ENCODE data around the gene HEMGN.
A peak's percentile ranks its signal among the peaks of the same experiment; 100 is the strongest.

HEMGN gene

DNA sequence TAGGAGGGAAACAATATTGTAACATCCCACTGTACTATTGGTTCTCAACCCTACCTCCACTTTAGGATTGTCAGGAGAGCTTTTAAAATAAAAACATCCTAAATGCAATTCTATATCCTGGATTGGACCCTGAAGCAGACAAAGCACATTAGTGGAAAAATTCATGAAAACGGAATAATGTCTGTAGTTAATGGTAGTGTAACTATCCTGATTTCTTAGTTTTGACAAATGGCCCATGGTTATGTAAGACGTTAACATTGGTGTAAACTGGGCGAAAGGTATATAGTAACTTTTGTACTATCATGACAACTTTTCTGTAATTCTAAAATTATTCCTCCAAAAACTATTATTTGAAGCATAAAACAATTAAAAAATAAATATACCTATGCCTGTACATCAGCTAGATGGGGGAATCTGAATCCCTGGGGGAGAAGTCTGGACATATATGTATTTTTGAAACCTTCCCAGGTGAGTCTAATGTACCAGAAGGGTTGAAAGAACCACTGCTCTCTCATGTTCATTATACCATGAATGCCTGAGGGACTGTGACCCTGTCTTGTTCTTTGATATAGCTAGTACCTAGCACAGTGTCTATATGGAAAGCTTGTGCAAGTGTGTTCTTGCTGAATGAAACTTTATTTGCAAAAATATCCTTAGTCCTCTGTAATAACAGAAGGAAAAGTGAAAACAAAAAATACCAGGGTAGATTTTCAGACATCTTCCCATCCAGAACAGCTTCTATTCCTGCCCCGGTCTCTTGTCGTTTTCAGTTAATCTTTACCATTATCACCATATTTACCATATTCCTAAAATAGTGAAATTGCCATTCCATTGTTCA lies 12.3 kb downstream of the HEMGN start:
- no peak for DNase-seq

DNA sequence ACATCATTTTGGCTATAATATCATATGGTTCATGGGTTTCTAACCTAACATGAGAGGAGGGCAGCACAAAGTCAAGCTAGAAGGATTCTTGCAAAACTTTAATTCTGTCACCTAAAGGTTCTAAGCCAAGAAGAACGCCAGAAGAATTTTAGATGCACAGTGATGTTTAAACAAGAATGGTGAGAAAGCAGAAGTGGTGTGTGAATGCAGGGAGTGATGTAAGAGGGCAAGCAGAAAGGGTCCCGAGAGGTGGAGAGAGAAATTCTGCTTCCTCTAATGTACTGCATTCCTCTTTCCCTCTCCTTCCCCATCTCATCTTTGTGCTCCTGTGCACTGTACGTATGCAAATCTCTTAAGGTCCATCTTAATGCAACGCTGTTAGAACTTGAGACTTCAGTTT lies 13.6 kb downstream of the HEMGN start:
- no peak for DNase-seq

DNA sequence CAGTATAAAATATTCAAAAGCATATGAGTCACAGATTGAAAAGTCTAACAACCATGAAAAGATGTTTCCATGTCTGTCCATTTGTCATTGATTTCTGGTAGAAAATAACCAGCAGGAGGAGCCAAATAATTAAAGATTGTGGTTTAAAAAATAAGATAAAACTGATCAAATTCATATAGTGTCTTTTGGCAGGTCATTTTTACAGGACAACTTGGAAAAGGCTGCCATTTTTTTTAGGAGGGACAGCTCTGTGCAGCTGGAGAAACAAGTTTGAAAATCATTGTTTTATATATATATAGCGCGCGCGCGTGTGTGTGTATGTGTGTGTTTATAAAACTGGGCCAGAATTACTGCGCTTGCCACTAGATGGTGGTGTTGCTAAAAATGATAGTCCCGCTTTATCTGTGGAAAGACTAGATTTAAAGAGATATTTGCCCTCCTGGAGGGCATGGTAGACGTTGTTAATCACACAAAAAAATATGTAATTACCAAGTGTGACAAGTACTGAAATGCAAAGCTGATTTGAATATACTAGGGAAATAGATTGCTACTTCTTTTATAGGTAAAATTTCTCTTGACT lies 14.4 kb downstream of the HEMGN start:
- DNase-seq = peak; percentile 58

DNA sequence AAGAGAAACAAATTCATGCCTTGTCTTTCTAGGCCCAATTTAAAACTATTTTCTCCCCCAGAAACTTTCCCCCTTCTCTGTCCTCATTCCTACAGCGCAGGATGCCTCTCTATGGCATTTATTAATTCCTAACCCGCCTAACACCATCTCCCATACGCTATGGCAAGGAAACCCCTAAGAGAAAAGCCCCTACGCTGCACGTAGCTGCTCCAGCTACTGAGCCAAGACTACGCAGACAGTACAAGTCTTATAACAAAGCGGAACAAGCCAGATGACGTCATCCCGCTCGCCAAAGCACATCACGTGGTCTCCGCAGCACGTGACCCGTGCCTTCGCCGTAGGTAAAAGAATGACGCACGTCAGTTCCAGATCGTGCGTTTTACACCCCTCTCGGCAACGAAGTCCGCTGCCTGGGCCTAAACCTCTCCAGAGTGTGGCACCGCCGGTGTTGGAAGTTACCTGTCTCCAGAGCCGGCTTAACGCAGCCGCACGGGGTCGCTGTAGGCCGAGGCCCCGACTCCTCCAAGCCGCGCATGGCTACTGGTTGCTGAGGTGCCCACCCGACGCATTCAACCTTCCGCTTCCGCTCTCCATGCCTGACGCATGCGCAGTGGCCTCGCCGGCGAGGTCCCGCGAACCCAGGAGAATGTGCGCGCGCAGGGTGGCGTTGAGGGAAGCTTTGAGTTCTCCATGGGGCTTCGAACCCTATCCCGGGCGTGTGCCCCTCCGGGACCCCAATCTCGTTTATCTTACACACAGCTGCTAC lies 15.8 kb downstream of the HEMGN start, which contains the start of gene TRMO:
TRMO (minus strand) TSS at position 542 of the 766 bp plus-strand sequence; CDS start at position 535, 7 bp downstream.
- peak; percentile 96 for DNase-seq

- DNase-seq = no peak
Observed at GRCh38 chr9:97919217-97919813, 18.7 kb downstream of the HEMGN start.

DNA sequence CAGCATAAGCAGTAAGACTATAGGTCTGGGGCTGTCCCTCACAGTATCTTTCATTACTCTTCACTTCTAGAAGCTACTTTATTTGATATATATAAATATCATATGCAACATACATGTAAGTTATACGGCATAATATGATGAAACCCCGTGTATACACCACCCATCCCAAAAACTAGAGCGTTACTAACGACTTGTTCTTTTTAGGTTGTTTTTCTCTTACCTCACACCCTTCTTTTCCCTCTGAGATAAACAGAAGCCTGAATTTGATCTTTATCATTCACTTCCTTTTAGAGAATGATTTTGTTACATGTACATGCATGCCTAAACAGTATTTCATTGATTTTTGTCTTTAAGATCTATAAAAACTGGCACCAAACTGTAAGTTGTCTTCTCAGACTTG lies 19.4 kb downstream of the HEMGN start:
- no peak for DNase-seq

DNA sequence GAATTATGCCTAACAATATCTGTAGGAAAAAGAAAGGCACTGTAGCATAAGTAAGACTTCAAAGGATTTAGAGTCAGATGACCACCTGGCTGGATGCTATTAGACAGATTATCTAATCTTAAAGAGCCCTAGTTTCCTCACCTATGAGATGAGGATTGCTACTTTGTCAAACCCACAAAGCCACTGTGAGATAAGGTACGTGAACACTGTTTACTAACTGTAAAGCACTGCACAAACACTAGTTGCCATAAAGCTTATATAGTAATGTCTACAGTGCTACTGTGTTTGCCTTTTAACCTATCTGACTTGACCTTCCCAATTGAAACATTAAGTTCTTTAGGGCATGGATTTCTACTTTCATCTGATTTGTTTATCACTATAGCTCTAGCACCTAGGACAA lies 26.0 kb downstream of the HEMGN start:
- DNase-seq = no peak

- DNase-seq = no peak
Observed at GRCh38 chr9:97911528-97911927, 26.4 kb downstream of the HEMGN start.

GRCh38 chr9:97910357-97910756 lies 27.6 kb downstream of the HEMGN start:
- DNase-seq = no peak

GRCh38 chr9:97908705-97909104 lies 29.3 kb downstream of the HEMGN start:
- DNase-seq = no peak

DNA sequence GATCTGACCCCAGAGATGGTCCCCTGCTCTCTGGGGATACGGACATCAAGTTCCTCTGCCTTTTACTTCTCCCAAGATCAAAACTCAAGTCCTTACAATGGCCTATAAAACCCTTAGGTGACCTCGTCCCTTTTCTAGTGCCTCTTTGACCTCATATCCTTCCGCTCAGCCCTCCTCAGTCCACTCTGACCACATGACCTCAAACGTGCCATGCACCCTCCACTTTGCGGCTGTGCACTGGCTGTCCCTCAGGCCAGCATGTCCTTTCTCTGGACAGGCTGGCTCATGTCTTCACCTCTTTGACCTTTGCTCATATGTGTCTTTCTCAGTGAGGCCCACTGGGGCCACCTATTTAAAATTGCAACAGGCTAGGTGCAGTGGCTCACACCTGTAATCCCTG lies 30.3 kb downstream of the HEMGN start:
- DNase-seq = no peak

DNA sequence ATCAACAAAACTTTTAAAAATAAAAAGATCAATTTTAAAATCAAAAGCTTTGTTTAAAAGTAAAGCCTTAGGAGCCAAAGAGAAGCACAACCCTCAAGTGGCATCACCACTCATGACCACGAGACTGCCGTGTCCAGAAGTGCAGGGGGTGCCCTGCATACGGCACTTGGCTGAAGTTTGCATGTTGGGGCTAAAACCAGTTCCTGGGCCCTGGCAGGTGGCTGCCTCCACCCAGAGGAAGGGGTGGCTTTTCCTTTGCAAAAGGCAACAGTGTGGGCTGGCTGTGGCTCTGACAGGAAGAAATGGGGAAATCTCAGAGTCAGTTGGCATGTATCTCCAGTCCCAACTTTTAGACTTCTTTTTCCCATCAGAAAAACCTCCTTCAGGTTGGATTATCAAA lies 30.9 kb downstream of the HEMGN start:
- peak; percentile 10 for DNase-seq

DNA sequence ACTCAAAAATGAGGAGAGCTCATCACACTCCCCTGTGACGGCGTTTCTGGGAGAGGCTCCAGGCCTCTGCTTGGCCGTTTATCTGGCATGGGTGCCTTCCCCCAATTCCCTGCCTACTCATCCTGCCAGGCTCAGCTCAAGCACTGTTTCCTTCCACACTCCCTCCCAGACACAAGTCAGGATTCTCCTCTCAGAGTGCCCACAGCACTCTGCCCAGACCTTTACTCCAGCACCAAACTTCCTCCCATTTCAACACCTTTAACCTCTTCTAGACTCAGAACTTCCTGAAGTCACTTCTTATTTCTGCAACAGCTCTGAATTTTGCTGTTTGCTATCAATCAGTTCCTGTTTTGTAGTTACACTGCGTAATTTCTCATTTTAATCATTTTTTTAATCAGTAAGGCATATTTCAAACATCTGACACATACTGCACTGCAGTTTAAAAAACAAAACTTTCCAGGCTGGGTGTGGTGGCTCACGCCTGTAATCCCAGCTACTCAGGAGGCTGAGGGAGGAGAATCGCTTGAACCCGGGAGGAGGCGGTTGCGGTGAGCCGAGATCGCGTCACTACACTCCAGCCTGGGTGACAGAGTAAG lies 31.6 kb downstream of the HEMGN start:
- DNase-seq = peak; percentile 27

DNA sequence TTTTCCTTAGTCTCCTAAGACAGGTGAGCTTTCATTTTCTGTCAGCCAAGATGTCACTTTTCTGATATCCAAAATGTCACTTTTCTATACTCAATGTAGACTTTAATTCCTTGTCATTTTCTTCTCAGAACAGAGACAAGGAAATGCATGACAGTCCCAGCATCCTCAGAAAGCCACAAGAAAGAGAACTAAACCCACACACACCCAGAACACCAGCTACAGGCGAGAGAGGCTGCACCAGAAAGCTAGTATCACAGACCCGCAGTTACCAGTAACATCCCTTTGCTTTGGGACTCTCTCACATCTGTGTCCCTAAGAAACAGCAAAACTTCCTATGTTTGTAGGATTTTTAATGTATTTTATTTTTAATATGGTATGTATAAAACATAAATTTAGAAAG lies 32.7 kb downstream of the HEMGN start:
- peak; percentile 20 for DNase-seq

GRCh38 chr9:97904725-97905124 lies 33.2 kb downstream of the HEMGN start:
- peak; percentile 39 for DNase-seq

GRCh38 chr9:97903177-97903576 lies 34.8 kb downstream of the HEMGN start:
- no peak for DNase-seq

GRCh38 chr9:97900738-97901565 lies 37.0 kb downstream of the HEMGN start:
- no peak for DNase-seq

- no peak for DNase-seq
Observed at GRCh38 chr9:97900103-97900737, 37.8 kb downstream of the HEMGN start.

- no peak for DNase-seq
Observed at GRCh38 chr9:97895695-97896332, 42.2 kb downstream of the HEMGN start.

- DNase-seq = no peak
Observed at GRCh38 chr9:97895211-97895610, 42.8 kb downstream of the HEMGN start.

DNA sequence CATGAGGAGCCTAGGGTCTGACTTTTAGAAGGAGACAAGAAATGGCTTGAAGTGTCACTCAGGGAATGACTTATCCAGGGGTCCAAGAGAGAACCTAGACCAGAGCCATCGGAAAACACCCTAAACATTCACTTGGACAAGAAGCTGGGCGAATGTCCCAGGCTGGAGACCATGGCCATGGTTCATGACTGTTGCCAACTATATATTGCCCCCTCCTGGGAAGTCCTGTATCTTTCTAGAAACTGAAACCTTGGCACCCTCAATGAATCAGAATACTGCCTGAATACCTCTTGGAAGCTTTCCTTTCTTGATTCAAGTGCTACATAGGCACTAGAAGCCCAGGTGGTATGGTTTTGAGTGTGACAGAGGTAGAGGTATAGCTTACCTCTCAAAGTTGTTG lies 45.6 kb downstream of the HEMGN start:
- DNase-seq = no peak
